Stimulated activated CD8-positive, alpha-beta memory T cell treated with anti-CD3 and anti-CD28 coated beads, Interleukin-15, amount 100 ng/mL, for 48 hours (primary cell): Measurements from ENCODE around the gene TBC1D16.

ENCODE experiments used
- DNase-seq, 2 donors: peaks; one replicate each; pipeline ENCODE4 v3.0.0-alpha.2; 2020; ENCODE audit warnings: low read depth in 2 of 2

TBC1D16 gene, protein sequence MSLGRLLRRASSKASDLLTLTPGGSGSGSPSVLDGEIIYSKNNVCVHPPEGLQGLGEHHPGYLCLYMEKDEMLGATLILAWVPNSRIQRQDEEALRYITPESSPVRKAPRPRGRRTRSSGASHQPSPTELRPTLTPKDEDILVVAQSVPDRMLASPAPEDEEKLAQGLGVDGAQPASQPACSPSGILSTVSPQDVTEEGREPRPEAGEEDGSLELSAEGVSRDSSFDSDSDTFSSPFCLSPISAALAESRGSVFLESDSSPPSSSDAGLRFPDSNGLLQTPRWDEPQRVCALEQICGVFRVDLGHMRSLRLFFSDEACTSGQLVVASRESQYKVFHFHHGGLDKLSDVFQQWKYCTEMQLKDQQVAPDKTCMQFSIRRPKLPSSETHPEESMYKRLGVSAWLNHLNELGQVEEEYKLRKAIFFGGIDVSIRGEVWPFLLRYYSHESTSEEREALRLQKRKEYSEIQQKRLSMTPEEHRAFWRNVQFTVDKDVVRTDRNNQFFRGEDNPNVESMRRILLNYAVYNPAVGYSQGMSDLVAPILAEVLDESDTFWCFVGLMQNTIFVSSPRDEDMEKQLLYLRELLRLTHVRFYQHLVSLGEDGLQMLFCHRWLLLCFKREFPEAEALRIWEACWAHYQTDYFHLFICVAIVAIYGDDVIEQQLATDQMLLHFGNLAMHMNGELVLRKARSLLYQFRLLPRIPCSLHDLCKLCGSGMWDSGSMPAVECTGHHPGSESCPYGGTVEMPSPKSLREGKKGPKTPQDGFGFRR

DNA sequence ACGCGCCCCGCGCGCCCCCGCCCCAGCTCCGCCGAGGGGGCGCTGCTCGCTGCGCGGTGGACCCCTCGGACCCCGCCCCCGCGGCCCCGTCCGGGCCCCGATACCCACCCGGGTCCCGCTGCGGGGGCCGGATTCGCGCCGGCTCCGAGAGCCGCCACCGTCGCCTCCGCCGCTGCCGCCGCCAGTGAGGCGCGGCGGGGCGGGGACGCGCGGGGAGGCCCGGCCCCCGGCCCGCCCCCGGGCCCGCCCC is at the start of gene TBC1D16:
Gene TBC1D16 (minus strand): TSS at position 186 of the 250 bp plus-strand sequence. CDS start 22,325 bp downstream, outside the sequence.
- no peak for DNase-seq

DNA sequence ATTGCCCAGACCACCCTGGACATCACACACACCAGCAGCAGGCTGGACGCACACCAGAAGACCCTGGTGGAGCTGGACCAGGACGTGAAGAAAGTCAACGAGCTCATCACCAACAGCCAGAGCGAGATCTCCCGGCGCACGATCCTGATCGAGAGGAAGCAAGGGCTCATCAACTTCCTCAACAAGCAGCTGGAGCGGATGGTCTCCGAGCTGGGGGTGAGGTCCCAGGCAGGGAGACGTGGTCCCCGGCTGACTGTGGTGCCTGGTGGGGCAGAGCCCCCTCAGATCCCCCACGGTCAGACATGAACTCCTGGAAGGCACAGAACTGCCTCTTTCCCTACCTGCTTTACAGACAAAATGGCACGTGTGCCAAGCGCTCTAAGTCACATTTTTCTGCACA is 49.1 kb upstream of the TBC1D16 start:
- no peak for DNase-seq

- no peak for DNase-seq
Measured at GRCh38 chr17:80083136-80083661, 47.5 kb upstream of the TBC1D16 start.

DNA sequence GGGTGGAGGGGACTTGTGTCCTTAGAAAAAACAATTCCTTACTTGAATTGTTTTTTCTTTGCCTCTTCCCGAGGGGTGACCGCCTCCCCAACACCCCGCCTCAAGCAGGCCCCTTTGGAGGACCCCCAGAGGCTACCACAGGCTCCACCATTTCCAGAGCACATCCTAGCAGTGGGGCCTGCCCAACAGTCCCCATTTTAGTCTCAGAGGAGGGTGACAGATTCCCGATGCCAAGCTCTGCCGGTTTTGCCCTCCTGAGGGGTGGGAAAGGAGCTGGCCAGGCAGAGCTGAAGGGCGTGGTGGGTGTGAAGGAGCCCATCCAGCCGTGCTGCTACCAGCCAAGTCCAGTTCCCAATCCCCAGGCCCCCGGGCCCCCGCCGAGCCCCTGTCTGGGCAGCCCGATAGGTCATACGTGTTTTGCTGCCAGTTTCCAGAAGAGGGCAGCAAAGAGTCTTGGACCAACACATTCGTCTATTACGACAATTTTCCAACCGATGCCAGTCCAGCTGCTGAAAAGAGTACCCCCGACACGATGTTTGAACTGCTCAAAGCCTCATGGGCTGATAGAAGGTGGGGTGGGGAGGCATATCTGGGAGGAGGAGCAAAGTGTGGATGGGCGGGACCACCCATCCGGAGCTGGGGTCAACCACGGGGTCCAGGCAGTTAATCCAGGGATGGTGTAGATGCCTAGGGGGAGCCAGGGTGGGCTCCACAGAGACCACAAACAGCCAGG is 46.9 kb upstream of the TBC1D16 start:
- peak; percentile 34 to 51 for DNase-seq

GRCh38 chr17:80081596-80081995 is 45.9 kb upstream of the TBC1D16 start:
- DNase-seq = no peak

GRCh38 chr17:80080081-80080480 is 44.4 kb upstream of the TBC1D16 start:
- DNase-seq = no peak

DNA sequence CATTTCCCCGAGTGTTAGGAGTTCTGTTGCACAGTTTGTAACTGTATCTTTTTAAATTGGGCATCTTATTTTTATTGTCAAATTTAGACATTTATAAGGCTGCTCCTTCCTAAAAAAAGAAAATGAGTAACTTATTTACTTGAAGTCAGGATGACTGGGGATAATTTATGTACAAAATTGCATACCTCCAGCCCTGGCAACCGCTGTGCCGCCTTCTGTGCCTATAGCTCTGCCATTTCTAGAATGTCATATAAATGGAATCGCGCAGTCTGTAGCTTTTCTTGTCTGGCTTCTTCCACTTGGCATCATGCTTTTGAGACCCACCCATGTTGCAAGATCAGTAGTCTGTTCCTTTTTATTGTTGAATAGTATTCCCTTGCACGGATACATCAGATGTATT is 36.7 kb upstream of the TBC1D16 start:
- no peak for DNase-seq

GRCh38 chr17:80071116-80071841 is 35.6 kb upstream of the TBC1D16 start:
- DNase-seq = no peak

DNA sequence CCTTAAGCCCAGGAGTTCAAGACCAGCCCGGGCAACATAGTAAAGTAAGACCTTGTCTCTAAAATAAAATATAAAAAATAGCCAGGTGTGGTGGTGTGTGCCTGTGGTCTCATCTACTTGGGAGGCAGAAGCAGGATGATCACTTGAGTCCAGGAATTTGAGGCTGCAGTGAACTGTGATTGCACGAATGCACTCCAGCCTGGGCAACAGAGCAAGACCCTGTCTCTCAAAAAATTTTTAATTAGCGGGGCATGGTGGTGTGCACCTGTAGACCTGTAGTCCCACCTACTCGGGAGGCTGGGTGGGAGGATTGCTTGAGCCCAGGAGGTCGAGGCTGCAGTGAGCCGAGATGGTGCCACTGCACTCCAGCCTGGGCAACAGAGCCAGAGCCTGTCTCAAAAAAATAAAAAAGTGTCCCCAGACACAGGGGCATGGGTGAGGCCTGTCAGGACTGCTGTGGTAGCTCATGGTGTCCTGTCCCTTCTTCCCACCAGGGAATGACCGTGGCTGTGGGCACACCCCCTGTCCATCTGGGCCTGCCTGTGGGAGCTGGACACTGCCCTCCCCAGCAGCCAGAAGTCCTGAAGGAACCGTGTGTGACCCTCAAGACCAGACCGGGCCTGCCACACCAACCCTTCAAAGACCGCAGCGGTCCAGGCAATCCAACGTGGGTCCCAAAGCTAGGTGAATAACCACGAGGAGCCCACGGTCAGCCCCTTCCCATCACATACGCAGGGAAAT is 34.9 kb upstream of the TBC1D16 start:
- no peak for DNase-seq

- DNase-seq = no peak
Measured at GRCh38 chr17:80068301-80069222, 32.9 kb upstream of the TBC1D16 start.

GRCh38 chr17:80067393-80067986 is 31.8 kb upstream of the TBC1D16 start:
- DNase-seq = no peak

- no peak for DNase-seq
Measured at GRCh38 chr17:80065478-80066170, 30.0 kb upstream of the TBC1D16 start.

DNA sequence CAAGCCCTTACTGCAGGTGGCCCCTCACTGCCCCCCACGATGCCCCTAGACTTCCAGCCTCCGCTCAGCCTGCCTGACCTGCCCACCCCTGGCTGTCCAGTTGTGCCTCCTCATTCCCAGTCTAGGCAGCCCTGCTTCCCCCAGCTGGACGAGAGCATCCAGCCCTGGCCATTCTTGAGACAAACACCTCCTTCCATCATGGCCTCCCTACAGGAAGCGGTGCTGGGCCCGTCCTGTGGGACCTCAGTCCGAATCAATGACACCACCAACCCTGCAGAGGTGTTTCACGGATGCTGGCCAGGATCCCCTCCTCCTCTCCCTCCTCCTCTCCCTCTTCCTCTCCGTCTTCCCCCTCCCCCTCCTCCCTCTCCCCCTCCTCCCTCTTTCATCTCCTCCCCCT is 29.0 kb upstream of the TBC1D16 start:
- no peak for DNase-seq

- no peak for DNase-seq
Measured at GRCh38 chr17:80063830-80064585, 28.3 kb upstream of the TBC1D16 start.

DNA sequence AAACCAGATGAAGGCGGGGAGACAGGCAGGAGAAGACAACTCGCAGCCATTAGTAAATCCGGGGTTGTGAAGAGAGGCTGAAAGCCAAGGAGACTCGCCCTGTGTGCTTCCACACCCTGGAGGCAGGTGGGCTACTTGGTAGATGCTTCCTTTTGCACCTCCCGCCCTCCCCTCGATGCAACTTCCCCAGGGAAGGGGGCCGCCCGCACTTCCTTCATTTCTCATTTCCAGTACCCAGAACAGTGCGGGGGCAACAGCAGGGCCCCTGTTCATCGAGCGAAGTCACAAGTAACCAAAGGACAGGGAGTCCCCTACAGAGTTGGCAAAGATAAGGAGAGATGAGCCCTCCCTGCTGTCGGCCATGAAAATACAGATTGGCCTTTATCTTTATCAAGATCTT is 25.7 kb upstream of the TBC1D16 start:
- DNase-seq = no peak

DNA sequence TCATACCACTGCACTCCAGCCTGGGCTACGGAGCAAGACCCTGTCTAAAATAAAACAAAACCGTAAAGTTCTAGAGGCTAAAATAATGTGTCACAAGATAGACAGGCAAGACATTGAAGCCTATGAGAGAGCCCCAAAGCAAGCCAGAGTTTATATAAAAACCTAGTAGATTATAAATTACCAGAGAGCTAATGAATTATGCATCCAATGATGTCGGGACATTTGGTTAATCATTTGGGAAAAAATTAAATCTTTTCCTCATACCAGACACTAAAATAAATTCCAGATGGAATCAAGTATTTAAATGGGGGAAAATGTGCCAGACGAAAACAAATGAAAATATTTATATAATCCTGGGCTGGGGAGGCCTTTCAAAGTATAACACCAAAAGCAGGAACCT is 25.0 kb upstream of the TBC1D16 start:
- DNase-seq = no peak

GRCh38 chr17:80058311-80058955 is 22.8 kb upstream of the TBC1D16 start:
- DNase-seq = no peak

DNA sequence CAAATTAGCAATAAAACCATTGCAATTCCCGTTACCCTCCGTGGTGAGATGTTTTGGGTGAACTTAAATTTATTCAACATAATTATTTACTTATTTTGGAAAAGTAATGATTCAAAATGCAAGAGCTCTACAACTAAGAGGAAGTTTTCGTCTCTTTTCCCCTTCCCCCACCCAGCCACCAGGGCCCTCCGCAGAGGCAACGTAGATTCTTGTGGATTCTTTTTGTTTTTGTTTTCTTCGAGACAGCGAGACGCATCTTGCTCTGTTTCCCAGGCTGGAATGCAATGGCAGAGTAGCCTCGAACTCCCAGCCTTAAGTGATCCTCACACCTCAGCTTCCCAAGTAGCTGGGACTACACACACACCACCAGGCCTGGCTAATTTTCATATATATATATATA is 19.9 kb upstream of the TBC1D16 start:
- no peak for DNase-seq
